Parathyroid adenoma (tissue), 2 donors: ENCODE results near the gene PRKCSH.
"Not testable (repeated sequence)": the region's sequence is repeated elsewhere in the genome, so short reads cannot be mapped to it uniquely, and the experiment has no call there.

Experiments used
- H2AFZ ChIP-seq: fragments of 300-600 bp; sonication (generic); one replicate; pipeline ENCODE4 v1.7.0; 2017; ENCODE audit warnings: antibody characterized with exemption, mild to moderate bottlenecking
- H3K27ac ChIP-seq: fragments of 300-600 bp; sonication (generic); one replicate; pipeline ENCODE4 v1.7.0; 2017
- H3K27me3 ChIP-seq: fragments of 300-600 bp; sonication (generic); one replicate; pipeline ENCODE4 v1.7.0; 2017; ENCODE audit warnings: low read length; ENCODE audit not compliant: control insufficient read depth, insufficient read depth
- H3K36me3 ChIP-seq: fragments of 300-600 bp; sonication (generic); one replicate; pipeline ENCODE4 v1.7.0; 2017; ENCODE audit warnings: low read length; ENCODE audit not compliant: control insufficient read depth, insufficient read depth
- H3K4me1 ChIP-seq: fragments of 300-600 bp; sonication (generic); one replicate; pipeline ENCODE4 v1.7.0; 2017; ENCODE audit warnings: control low read depth
- H3K4me2 ChIP-seq: fragments of 300-600 bp; sonication (generic); one replicate; pipeline ENCODE4 v1.7.0; 2017; ENCODE audit warnings: low read length
- H3K4me3 ChIP-seq: fragments of 300-600 bp; sonication (generic); one replicate; pipeline ENCODE4 v1.7.0; 2017; ENCODE audit warnings: low read depth, low read length
- H3K79me2 ChIP-seq: fragments of 300-600 bp; sonication (generic); one replicate; pipeline ENCODE4 v1.7.0; 2017; ENCODE audit warnings: control low read depth
- H3K9ac ChIP-seq: fragments of 300-600 bp; sonication (generic); one replicate; pipeline ENCODE4 v1.7.0; 2017; ENCODE audit warnings: mild to moderate bottlenecking
- H3K9me3 ChIP-seq: fragments of 300-600 bp; sonication (generic); one replicate; pipeline ENCODE4 v1.7.0; 2017; ENCODE audit warnings: low read length; ENCODE audit not compliant: control insufficient read depth
- TF ChIP-seq, protein P1 (sequence below): fragments of 300-600 bp; sonication (generic); IDR thresholded peaks from one replicate; pipeline ENCODE4 v1.7.0; 2017; ENCODE audit warnings: antibody characterized with exemption, mild to moderate bottlenecking
- donor health status: primary hyperparathyroidism.

Gene PRKCSH

DNA sequence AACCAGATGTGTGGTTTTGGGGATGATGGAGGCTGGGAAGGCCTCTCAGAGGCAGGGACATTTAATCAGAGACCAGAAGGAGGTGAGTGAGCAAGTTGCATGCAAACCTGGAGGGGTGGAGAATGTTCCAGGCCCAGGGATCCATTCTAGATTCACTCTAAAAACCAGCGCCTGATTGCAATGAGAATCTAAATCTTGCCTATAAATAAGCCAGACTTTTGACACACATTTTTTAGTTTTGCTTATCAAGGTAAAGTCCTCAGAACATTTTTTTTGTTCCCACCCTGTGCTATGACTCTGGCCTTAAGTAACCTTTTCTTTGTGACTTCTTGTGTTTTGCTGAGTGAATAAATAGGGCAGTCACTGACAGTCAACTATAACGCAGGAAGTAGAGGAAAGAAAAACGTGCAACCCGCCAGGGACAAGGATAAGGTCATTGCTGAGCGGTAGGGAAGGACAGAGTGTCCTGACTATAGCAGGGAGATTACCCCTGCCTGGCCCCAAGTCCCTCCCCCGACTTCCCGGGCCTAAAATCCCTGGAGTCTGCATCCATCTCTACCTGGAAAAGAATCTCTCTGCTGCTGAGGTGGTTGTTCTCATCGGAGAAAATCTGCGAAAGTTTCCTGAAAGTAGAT is 30.7 kb upstream of the PRKCSH start:
- TF ChIP-seq, protein P1, sequence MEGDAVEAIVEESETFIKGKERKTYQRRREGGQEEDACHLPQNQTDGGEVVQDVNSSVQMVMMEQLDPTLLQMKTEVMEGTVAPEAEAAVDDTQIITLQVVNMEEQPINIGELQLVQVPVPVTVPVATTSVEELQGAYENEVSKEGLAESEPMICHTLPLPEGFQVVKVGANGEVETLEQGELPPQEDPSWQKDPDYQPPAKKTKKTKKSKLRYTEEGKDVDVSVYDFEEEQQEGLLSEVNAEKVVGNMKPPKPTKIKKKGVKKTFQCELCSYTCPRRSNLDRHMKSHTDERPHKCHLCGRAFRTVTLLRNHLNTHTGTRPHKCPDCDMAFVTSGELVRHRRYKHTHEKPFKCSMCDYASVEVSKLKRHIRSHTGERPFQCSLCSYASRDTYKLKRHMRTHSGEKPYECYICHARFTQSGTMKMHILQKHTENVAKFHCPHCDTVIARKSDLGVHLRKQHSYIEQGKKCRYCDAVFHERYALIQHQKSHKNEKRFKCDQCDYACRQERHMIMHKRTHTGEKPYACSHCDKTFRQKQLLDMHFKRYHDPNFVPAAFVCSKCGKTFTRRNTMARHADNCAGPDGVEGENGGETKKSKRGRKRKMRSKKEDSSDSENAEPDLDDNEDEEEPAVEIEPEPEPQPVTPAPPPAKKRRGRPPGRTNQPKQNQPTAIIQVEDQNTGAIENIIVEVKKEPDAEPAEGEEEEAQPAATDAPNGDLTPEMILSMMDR, result no peak
- Histone ChIP-seq H3K79me2 (peaks cover 5% of the 10 kb centered on the region), H2AFZ (no peak overlapping the region), H3K4me3 (no peak overlapping the region), H3K9me3 (no peaks in the 10 kb centered on the region), H3K9ac (no peak overlapping the region), H3K27ac (peak overlapping the region; percentile 20), H3K4me1 (peaks cover 13% of the 10 kb centered on the region), H3K27me3 (no peaks in the 10 kb centered on the region), H3K4me2 (peak overlapping the region; percentile 51), H3K36me3 (no peaks in the 10 kb centered on the region)

DNA sequence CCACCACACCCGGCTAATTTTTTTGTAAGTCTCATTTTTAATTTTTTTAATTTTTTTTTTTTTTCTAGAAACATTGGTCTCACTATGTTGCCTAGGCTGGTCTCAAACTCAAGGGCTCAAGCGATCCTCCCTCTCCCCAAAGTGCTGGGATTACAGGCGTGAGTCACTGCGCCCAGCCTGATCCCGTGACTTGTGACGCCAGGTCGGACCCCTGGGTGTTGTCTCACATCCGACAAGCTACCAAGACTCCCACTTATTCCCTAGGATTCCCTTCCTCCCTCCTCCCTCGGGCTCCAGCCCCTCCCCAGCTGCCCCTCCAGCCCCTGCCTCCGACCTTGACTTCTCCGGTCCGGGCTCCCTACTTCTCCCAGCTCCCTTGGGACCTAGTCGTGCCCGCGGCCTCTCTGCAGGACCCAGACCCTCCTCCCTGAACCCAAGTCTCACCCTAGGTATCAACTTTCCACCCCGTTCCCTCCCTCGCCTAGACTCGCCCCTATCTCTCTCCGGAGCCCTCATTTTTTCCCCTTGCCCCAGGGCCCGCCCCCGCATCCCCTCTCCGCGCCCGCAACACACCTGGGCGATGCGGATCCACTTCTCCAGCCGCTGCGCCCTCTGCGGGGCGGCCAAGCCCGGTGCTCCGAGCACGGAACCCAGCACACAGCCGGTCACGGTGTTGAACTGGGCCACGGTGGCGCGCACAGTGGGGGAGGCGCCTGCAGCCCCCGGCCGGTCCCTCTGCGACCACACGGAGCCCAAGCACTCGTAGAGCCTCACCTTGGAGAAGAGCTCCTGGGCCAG is 29.4 kb upstream of the PRKCSH start:
- Histone ChIP-seq H3K9me3 (no peaks in the 10 kb centered on the region), H3K27me3 (no peaks in the 10 kb centered on the region), H2AFZ (peak overlapping the region; percentile 29), H3K79me2 (peaks cover 5% of the 10 kb centered on the region), H3K9ac (no peak overlapping the region), H3K4me1 (peaks cover 13% of the 10 kb centered on the region), H3K27ac (no peak overlapping the region), H3K4me3 (no peak overlapping the region), H3K36me3 (no peaks in the 10 kb centered on the region), H3K4me2 (no peak overlapping the region)
- TF ChIP-seq, protein P1, result peak; percentile 70

- H3K4me2 ChIP-seq, H3K27ac ChIP-seq, H2AFZ ChIP-seq, H3K4me3 ChIP-seq, H3K27me3 ChIP-seq, H3K9ac ChIP-seq, H3K9me3 ChIP-seq, H3K36me3 ChIP-seq, H3K79me2 ChIP-seq: not testable (repeated sequence)
- peaks cover 13% of the 10 kb centered on the region for H3K4me1 ChIP-seq
Measured at GRCh38 chr19:11406703-11407236, 28.7 kb upstream of the PRKCSH start.

DNA sequence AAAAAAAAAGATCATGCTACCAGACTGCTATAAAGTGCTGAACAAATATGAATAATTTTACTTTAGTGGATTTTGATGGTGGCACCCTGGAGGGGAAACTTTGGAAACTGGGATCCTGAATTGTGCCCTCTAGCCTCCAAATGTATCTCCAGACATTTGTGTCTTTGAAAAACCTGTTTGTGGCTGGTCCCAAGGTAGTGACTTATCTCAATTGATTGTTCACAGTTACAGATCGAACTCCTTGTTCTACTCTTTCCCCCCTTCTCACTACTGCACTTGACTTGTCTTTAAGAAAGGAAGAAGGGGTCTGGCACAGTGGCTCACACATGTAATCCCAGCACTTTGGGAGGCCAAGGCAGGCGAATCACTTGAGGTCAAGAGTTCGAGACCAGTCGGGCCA is 26.8 kb upstream of the PRKCSH start:
- TF ChIP-seq, protein P1, result no peak
- peaks cover 13% of the 10 kb centered on the region for H3K4me1 ChIP-seq
- H3K79me2 ChIP-seq, result peaks cover 5% of the 10 kb centered on the region
- no peak overlapping the region for H2AFZ ChIP-seq
- H3K27ac ChIP-seq, result no peak overlapping the region
- no peak overlapping the region for H3K9ac ChIP-seq
- no peak overlapping the region for H3K4me3 ChIP-seq
- H3K4me2 ChIP-seq, result no peak overlapping the region
- H3K36me3 ChIP-seq, result no peaks in the 10 kb centered on the region
- no peaks in the 10 kb centered on the region for H3K9me3 ChIP-seq
- no peaks in the 10 kb centered on the region for H3K27me3 ChIP-seq

GRCh38 chr19:11410682-11411081 is 24.8 kb upstream of the PRKCSH start:
- Histone ChIP-seq H3K9ac (no peak overlapping the region), H3K4me1 (peaks cover 9% of the 10 kb centered on the region), H2AFZ (no peak overlapping the region), H3K4me2 (no peak overlapping the region), H3K79me2 (peaks cover 5% of the 10 kb centered on the region), H3K27me3 (no peaks in the 10 kb centered on the region), H3K36me3 (no peaks in the 10 kb centered on the region), H3K27ac (no peak overlapping the region), H3K9me3 (no peaks in the 10 kb centered on the region), H3K4me3 (no peak overlapping the region)
- TF ChIP-seq, protein P1, result no peak
